Lung (tissue), 12 donors: ENCODE measurements around the gene POLQ. TPM values are rescaled to one million over a fixed set of nuclear protein-coding genes. Genes with fewer than 3 reads are reported as not detected.

Source experiments
- ATAC-seq: fragments of 200-7000 bp; cut with Tn5 transposase; one replicate; pipeline ENCODE4 v1.9.1; 2020; ENCODE audit warnings: moderate number of reproducible peaks; ENCODE audit not compliant: insufficient read depth, low FRiP score
- DNase-seq, 3 donors: peaks; one replicate each; pipeline ENCODE4 v3.0.0-alpha.2; 2013 to 2017
- H3K27ac ChIP-seq, 2 donors: one replicate each; pipeline ENCODE4 v1.5.1; 2013; ENCODE audit warnings: mild to moderate bottlenecking in 2 of 2, moderate library complexity in 2 of 2, control low read depth in 1 of 2, inconsistent platforms in 1 of 2, low read depth in 1 of 2, low read length in 1 of 2
- H3K27me3 ChIP-seq, 3 donors: one replicate each; pipeline ENCODE4 v1.5.1; 2013; ENCODE audit warnings: low read length in 2 of 3; ENCODE audit not compliant: control insufficient read depth in 3 of 3, insufficient read depth in 3 of 3
- H3K36me3 ChIP-seq, 4 donors: one replicate each; pipeline ENCODE4 v1.5.1; 2013; ENCODE audit warnings: low read length in 4 of 4, mild to moderate bottlenecking in 1 of 4, moderate library complexity in 1 of 4; ENCODE audit not compliant: control insufficient read depth in 4 of 4, insufficient read depth in 4 of 4
- H3K4me1 ChIP-seq, 5 donors: one replicate each; pipeline ENCODE4 v1.5.1; 2013; ENCODE audit warnings: low read length in 5 of 5, mild to moderate bottlenecking in 2 of 5, moderate library complexity in 1 of 5; ENCODE audit not compliant: control insufficient read depth in 5 of 5, insufficient read depth in 5 of 5
- H3K4me3 ChIP-seq: one replicate; pipeline ENCODE4 v1.5.1; 2013; ENCODE audit warnings: mild to moderate bottlenecking, control low read depth, moderate library complexity
- H3K9ac ChIP-seq, 2 donors: one replicate each; pipeline ENCODE4 v1.5.1; 2013; ENCODE audit warnings: low read length in 2 of 2, control low read depth in 1 of 2; ENCODE audit not compliant: insufficient read depth in 1 of 2
- H3K9me3 ChIP-seq, 4 donors: one replicate each; pipeline ENCODE4 v1.5.1; 2013; ENCODE audit warnings: low read length in 3 of 4, mild to moderate bottlenecking in 1 of 4, moderate library complexity in 1 of 4; ENCODE audit not compliant: control insufficient read depth in 4 of 4, insufficient read depth in 3 of 4
- CTCF ChIP-seq: IDR thresholded peaks from 2 replicates; pipeline ENCODE4 v1.5.1; 2012; ENCODE audit warnings: mild to moderate bottlenecking; ENCODE audit errors: control extremely low read depth, extremely low read depth
- WGBS, 2 donors: extraction: QIAGEN DNeasy Blood & Tissue Kit; methylation state at CpG; one replicate each; pipeline ENCODE4 v1.1.7; 2013; 5-methylcytosine and 5-hydroxymethylcytosine counted together
- polyA plus RNA-seq, 2 donors: library from polyadenylated mRNA; stranded (reverse); fragments of 200-250 nt; gene quantifications; one replicate each; pipeline ENCODE4 v1.2.1, GENCODE V29; 2013
- total RNA-seq, 2 donors: library from RNA; depleted of rRNA in 1 of 2; stranded (reverse); fragments of >200 nt in 1 of 2; gene quantifications; one replicate each; pipeline ENCODE4 v1.2.1, GENCODE V29; 2014 to 2021
- donor health status: control.
- donor health status: control.
- donor health status: Bipolar disorder and iron deficiency.
- donor health status: healthy.
- donor health status: DM: yes; HTN: yes; CAD: no.

Gene POLQ
- total and polyA plus RNA-seq, 4 donors: 0.16 to 2.1 (median 0.51) TPM

GRCh38 chr3:121574449-121574848 is 28.7 kb upstream of the POLQ start:
- Histone ChIP-seq H3K27ac (no peak overlapping the region), H3K36me3 (no peaks in the 10 kb centered on the region), H3K9ac (no peak overlapping the region), H3K4me1 (no peaks in the 10 kb centered on the region), H3K27me3 (no peaks in the 10 kb centered on the region), H3K9me3 (no peaks in the 10 kb centered on the region), H3K4me3 (no peak overlapping the region)
- DNase-seq (no peak), ATAC-seq (no peak)
- 62 to 70% methylated on average over 6 of the region's 6 CpGs for WGBS, 2 donors
- TF ChIP-seq CTCF: no peak

GRCh38 chr3:121567649-121568048 is 21.9 kb upstream of the POLQ start, which contains the start of gene ARGFX:
ARGFX (plus strand) TSS chr3:121567949; CDS start chr3:121570714, 2,765 bp downstream.
- Histone ChIP-seq H3K36me3 (no peaks in the 10 kb centered on the region), H3K4me1 (no peaks in the 10 kb centered on the region), H3K4me3 (no peak within 1 kb of the TSS), H3K9me3 (no peaks in the 10 kb centered on the region), H3K27me3 (no peaks in the 10 kb centered on the region), H3K9ac (no peak within 1 kb of the TSS), H3K27ac (no peak within 1 kb of the TSS)
- ATAC-seq (no peak), DNase-seq (no peak)
- no peak for TF ChIP-seq CTCF
- 90 to 96% methylated on average over 5 of the region's 5 CpGs for WGBS, 2 donors

- Histone ChIP-seq H3K4me1 (no peaks in the 10 kb centered on the region), H3K36me3 (no peaks in the 10 kb centered on the region), H3K4me3 (no peak overlapping the region), H3K27me3 (no peaks in the 10 kb centered on the region), H3K27ac (no peak overlapping the region), H3K9ac (no peak overlapping the region), H3K9me3 (no peaks in the 10 kb centered on the region)
- DNase-seq (no peak), ATAC-seq (no peak)
- 84 to 95% methylated on average over 9 of the region's 9 CpGs for WGBS, 2 donors
- TF ChIP-seq CTCF: no peak
These were observed 21.0 kb upstream of the POLQ start for GRCh38 chr3:121566773-121567172.

- Histone ChIP-seq H3K4me1 (no peaks in the 10 kb centered on the region), H3K27ac (no peak overlapping the region), H3K9me3 (no peaks in the 10 kb centered on the region), H3K36me3 (no peaks in the 10 kb centered on the region), H3K4me3 (no peak overlapping the region), H3K27me3 (no peaks in the 10 kb centered on the region), H3K9ac (no peak overlapping the region)
- DNase-seq (no peak), ATAC-seq (no peak)
- no peak for TF ChIP-seq CTCF
These were observed 16.4 kb upstream of the POLQ start for GRCh38 chr3:121562148-121562547.
